SK-N-SH (cell line): Measurements from ENCODE around the gene FHL2. TPM values are rescaled to one million over a fixed set of nuclear protein-coding genes. Genes with fewer than 3 reads are reported as not detected.

Experiments used
- CHD2 ChIP-seq: fragments of 150-350 bp; IDR thresholded peaks from 2 replicates; pipeline ENCODE4 v1.6.1; 2018; ENCODE audit warnings: low read length; ENCODE audit not compliant: partially characterized antibody
- ELF1 ChIP-seq: IDR thresholded peaks from 2 replicates; pipeline ENCODE4 v1.4.0; 2012
- EP300 ChIP-seq, 2 experiments: IDR thresholded peaks; 2 replicates each; pipeline versions ENCODE4 v1.4.0 to v1.6.1; 2012; ENCODE audit warnings: borderline replicate concordance in 1 of 2, low read depth in 1 of 2, low read length in 1 of 2
- EZH2phosphoT487 ChIP-seq: fragments of 200-600 bp; sonication (generic); IDR thresholded peaks from 2 replicates; pipeline ENCODE4 v1.6.1; 2017; ENCODE audit warnings: low read depth, mixed run types, mild to moderate bottlenecking, antibody characterized with exemption, moderate library complexity, borderline replicate concordance
- FOXJ3 ChIP-seq: sonication (generic); formaldehyde crosslinking; IDR thresholded peaks from 2 replicates; pipeline ENCODE4 v1.5.1; 2020; ENCODE audit warnings: mild to moderate bottlenecking, missing genetic modification reagents
- FOXM1 ChIP-seq: IDR thresholded peaks from 2 replicates; pipeline ENCODE4 v1.4.0; 2012; ENCODE audit warnings: low read depth, mild to moderate bottlenecking
- GABPA ChIP-seq: IDR thresholded peaks from 2 replicates; pipeline ENCODE4 v1.4.0; 2012; ENCODE audit warnings: low read depth, mild to moderate bottlenecking
- GATA2 ChIP-seq: sonication (generic); formaldehyde crosslinking; IDR thresholded peaks from 2 replicates; pipeline ENCODE4 v1.5.0; 2020; ENCODE audit warnings: mild to moderate bottlenecking, missing genetic modification reagents
- JUND ChIP-seq: IDR thresholded peaks from 2 replicates; pipeline ENCODE4 v1.4.0; 2012
- NRF1 ChIP-seq: IDR thresholded peaks from 2 replicates; pipeline ENCODE4 v1.6.1; 2012; ENCODE audit warnings: low read depth, mild to moderate bottlenecking, low read length
- POLR2AphosphoS5 ChIP-seq: IDR thresholded peaks from 2 replicates; pipeline ENCODE4 v1.6.1; 2012; ENCODE audit warnings: low read depth, low read length
- RCOR1 ChIP-seq: fragments of 150-350 bp; IDR thresholded peaks from 2 replicates; pipeline ENCODE4 v1.6.1; 2017; ENCODE audit warnings: antibody characterized with exemption, low read length
- SMC3 ChIP-seq: IDR thresholded peaks from 2 replicates; pipeline ENCODE4 v1.6.1; 2012; ENCODE audit warnings: low read depth, low read length, improper control_type of control experiment
- TEAD4 ChIP-seq: IDR thresholded peaks from 2 replicates; pipeline ENCODE4 v1.4.0; 2012; ENCODE audit warnings: mild to moderate bottlenecking, borderline replicate concordance; ENCODE audit not compliant: insufficient read depth
- polyA plus RNA-seq, 3 experiments: library from polyadenylated mRNA; depleted of rRNA; stranded (reverse); fragments of >200 nt; gene quantifications; 2 replicates each; pipeline ENCODE4 v1.2.3, GENCODE V29; 2012
- TF ChIP-seq, protein P1 (sequence below): IDR thresholded peaks from 2 replicates; pipeline ENCODE4 v1.6.1; 2012; ENCODE audit warnings: mild to moderate bottlenecking, low read depth, low read length, moderate library complexity
- TF ChIP-seq, protein P2 (sequence below): fragments of 150-350 bp; IDR thresholded peaks from 2 replicates; pipeline ENCODE4 v1.6.1; 2017; ENCODE audit warnings: antibody characterized with exemption, low read length, low read depth, borderline replicate concordance
- TF ChIP-seq, protein P3 (sequence below): IDR thresholded peaks from 2 replicates; pipeline ENCODE4; 2012
- TF ChIP-seq, protein P4 (sequence below): fragments of 150-350 bp; IDR thresholded peaks from 2 replicates; pipeline ENCODE4 v1.6.1; 2016; ENCODE audit warnings: mild to moderate bottlenecking, low read depth, low read length
- TF ChIP-seq, protein P5 (sequence below): IDR thresholded peaks from 2 replicates; pipeline ENCODE4 v1.4.0; 2012; ENCODE audit warnings: low read depth, borderline replicate concordance

The FHL2 gene
- polyA plus RNA-seq, 1 of the 3 experiments (the other 2 are of a cell fraction) = 31.7 TPM

DNA sequence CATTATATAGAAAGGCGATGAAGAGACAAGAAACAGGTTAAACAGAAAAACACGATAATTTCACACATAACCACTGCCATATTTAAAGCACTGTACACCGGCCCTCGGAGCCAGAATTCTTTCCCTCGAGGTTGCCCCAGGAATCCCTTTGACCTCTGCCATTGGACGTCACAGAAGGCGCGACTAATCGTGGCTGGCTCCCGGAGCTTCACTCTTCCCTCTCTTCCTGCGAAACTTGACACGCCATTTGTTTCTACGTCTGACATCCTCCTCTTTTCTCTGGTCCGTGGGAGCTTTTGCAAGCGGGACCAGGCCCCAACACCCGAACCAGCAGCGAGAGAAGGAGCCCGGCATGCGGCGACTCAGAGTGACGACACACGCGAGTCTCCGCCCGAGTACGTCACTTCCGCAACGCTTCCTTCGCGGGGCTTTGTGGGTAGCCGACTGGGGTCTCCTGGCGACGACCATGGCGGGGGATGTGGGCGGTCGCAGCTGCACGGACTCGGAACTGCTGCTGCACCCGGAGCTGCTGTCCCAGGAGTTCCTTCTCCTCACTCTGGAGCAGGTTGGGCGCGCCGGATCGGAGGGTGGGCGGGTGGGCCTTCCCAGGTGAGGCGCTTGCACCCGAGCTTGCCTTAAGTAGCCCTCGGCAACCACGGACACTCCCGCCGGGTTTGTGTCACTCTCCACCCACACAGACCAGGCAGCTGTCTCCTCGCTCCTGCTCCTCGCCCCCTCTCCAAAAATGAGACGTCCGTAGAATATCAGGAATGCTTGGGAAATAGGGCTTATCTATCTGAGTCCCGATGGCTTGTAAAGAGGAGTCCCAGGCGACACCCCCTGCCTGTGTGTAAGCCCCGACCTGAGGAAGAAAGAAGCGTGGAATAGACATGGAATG is 61.5 kb downstream of the FHL2 start, which contains the start of gene C2orf49 (continued):
- TF ChIP-seq, protein P1, sequence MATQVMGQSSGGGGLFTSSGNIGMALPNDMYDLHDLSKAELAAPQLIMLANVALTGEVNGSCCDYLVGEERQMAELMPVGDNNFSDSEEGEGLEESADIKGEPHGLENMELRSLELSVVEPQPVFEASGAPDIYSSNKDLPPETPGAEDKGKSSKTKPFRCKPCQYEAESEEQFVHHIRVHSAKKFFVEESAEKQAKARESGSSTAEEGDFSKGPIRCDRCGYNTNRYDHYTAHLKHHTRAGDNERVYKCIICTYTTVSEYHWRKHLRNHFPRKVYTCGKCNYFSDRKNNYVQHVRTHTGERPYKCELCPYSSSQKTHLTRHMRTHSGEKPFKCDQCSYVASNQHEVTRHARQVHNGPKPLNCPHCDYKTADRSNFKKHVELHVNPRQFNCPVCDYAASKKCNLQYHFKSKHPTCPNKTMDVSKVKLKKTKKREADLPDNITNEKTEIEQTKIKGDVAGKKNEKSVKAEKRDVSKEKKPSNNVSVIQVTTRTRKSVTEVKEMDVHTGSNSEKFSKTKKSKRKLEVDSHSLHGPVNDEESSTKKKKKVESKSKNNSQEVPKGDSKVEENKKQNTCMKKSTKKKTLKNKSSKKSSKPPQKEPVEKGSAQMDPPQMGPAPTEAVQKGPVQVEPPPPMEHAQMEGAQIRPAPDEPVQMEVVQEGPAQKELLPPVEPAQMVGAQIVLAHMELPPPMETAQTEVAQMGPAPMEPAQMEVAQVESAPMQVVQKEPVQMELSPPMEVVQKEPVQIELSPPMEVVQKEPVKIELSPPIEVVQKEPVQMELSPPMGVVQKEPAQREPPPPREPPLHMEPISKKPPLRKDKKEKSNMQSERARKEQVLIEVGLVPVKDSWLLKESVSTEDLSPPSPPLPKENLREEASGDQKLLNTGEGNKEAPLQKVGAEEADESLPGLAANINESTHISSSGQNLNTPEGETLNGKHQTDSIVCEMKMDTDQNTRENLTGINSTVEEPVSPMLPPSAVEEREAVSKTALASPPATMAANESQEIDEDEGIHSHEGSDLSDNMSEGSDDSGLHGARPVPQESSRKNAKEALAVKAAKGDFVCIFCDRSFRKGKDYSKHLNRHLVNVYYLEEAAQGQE = no peak; the same call in 1 of the 2 replicates
- TF ChIP-seq TEAD4 (no peak), EP300 (IDR thresholded peaks at IDR 0.05; ENCODE audit: borderline replicate concordance in 1 of 2, low read depth in 1 of 2, low read length in 1 of 2) (0 out of 4 replicates have a peak, but pooled peaks of 1 of the 2 experiments have one; percentile 12), GABPA (peak; percentile 83), RCOR1 (no peak), JUND (no peak), FOXM1 (no peak), FOXJ3 (CRISPR knock-in tag) (no peak), CHD2 (peak; percentile 61), GATA2 (CRISPR knock-in tag) (no peak), POLR2AphosphoS5 (peak; percentile 77), ELF1 (peak; percentile 72), SMC3 (no peak), EZH2phosphoT487 (no peak), NRF1 (no peak)
- TF ChIP-seq, protein P2, sequence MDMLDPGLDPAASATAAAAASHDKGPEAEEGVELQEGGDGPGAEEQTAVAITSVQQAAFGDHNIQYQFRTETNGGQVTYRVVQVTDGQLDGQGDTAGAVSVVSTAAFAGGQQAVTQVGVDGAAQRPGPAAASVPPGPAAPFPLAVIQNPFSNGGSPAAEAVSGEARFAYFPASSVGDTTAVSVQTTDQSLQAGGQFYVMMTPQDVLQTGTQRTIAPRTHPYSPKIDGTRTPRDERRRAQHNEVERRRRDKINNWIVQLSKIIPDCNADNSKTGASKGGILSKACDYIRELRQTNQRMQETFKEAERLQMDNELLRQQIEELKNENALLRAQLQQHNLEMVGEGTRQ = no peak
- TF ChIP-seq, protein P3, sequence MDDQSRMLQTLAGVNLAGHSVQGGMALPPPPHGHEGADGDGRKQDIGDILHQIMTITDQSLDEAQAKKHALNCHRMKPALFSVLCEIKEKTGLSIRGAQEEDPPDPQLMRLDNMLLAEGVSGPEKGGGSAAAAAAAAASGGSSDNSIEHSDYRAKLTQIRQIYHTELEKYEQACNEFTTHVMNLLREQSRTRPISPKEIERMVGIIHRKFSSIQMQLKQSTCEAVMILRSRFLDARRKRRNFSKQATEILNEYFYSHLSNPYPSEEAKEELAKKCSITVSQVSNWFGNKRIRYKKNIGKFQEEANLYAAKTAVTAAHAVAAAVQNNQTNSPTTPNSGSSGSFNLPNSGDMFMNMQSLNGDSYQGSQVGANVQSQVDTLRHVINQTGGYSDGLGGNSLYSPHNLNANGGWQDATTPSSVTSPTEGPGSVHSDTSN = no peak
- TF ChIP-seq, protein P4, sequence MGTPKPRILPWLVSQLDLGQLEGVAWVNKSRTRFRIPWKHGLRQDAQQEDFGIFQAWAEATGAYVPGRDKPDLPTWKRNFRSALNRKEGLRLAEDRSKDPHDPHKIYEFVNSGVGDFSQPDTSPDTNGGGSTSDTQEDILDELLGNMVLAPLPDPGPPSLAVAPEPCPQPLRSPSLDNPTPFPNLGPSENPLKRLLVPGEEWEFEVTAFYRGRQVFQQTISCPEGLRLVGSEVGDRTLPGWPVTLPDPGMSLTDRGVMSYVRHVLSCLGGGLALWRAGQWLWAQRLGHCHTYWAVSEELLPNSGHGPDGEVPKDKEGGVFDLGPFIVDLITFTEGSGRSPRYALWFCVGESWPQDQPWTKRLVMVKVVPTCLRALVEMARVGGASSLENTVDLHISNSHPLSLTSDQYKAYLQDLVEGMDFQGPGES = no peak
- TF ChIP-seq, protein P5, sequence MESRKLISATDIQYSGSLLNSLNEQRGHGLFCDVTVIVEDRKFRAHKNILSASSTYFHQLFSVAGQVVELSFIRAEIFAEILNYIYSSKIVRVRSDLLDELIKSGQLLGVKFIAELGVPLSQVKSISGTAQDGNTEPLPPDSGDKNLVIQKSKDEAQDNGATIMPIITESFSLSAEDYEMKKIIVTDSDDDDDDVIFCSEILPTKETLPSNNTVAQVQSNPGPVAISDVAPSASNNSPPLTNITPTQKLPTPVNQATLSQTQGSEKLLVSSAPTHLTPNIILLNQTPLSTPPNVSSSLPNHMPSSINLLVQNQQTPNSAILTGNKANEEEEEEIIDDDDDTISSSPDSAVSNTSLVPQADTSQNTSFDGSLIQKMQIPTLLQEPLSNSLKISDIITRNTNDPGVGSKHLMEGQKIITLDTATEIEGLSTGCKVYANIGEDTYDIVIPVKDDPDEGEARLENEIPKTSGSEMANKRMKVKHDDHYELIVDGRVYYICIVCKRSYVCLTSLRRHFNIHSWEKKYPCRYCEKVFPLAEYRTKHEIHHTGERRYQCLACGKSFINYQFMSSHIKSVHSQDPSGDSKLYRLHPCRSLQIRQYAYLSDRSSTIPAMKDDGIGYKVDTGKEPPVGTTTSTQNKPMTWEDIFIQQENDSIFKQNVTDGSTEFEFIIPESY = no peak
